NCI-H1694 (cell line): ENCODE data around the gene ZBTB20.

Source experiments
- DNase-seq: peaks from one replicate; lab custom pipeline; 2025; lab: John Stamatoyannopoulos, UW

The ZBTB20 gene

GRCh38 chr3:115021061-115021460, 126.0 kb downstream of the ZBTB20 start:
- DNase-seq, result no peak

GRCh38 chr3:115019900-115020299, 127.2 kb downstream of the ZBTB20 start:
- no peak for DNase-seq

GRCh38 chr3:115018694-115019093, 128.4 kb downstream of the ZBTB20 start:
- DNase-seq, result no peak

GRCh38 chr3:115007966-115008365, 139.1 kb downstream of the ZBTB20 start:
- no peak for DNase-seq

GRCh38 chr3:115004201-115005140, 142.6 kb downstream of the ZBTB20 start:
- DNase-seq, result no peak

GRCh38 chr3:114998971-114999579, 148.0 kb downstream of the ZBTB20 start:
- DNase-seq, result no peak

DNA sequence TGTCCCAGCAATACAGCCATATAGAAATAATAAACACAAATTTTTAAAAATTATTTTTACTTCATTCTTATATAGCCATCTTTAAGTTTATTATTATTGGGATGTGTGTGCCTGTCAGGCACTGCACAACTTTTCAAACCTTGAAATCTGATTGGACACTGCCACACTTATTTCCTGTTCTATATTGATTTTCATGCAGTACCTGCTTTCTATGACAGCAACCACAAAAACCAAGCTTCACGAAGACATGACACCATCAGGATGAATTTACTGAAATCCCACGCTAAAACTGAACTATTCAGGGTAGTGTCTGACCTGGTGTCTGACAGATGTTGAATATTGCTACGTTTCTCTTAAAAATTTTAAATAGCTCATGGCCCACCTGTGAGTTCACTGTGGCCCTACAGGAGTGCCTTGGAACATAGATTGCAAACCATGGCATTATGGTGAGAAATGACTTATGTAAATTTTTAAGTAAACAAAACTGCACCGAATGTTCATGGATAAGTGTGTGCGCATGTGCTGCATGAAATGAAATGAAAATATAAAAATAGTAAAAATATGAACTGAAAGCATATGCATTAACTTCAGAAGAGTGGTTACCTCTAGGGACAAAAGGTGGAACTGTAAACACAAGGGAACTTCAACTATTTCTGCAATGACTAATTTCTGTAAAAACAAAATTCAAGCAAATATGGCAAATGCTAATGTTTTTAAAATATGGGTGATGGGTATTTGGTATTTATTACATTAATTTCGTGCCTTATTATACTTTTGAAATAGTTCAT, 152.3 kb downstream of the ZBTB20 start:
- no peak for DNase-seq

- no peak for DNase-seq
Measured at GRCh38 chr3:114985776-114986175, 161.3 kb downstream of the ZBTB20 start.

DNA sequence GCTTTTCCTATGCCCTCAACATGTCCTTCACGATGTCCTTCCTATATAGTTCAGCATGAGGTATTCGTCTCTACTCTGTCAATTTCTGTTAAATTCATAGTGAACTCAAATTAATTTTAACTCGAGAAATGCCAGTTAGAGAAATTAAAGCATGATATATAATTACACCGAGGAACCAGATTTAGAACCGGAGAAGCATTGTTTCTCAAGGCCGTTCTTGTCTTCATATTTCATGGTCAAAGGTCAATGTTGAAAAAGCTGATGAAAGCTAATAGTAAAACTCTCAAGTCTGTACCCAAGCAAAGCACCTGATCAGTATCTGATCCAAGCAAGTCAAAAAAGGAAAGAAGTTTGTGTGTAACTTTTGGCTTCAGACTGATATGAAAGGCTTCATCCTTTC, 163.8 kb downstream of the ZBTB20 start:
- no peak for DNase-seq

- DNase-seq, result no peak
Measured at GRCh38 chr3:114974387-114974786, 172.7 kb downstream of the ZBTB20 start.

DNA sequence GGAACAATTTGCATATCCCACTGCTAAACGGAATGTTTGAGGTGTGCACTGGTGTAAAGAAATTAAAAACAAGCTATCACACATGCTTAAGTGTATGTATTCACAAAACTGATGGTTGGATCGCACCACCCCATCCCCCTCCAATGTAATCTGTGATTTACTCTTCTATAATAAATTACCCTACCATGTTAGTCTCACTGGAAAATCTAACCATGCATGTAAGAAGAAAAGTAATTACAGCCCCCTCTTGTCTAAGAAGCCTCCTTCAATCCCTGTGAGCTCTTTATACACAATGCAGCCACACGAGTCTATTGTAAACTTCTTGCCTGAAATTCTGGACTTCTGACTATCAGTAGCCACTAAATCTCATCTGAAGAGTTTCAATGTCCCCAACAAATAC, 173.6 kb downstream of the ZBTB20 start:
- no peak for DNase-seq

DNA sequence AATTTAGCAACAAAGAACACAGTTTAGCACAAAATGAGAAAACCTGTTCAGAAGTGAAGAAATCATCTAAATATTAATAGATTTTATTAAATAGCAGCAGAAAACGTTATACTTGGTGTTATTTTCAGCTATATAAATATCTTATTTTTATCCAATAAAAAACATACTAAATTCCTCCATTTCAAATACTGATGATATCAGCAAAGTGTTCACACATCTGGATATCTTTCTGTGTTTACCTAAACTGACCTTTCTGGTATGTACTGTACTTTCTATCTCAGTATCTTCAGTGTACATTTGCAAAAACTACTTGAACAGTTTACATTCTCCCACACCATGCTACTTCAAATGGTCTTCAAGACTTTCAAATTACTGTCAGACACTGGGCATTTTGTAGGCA, 179.9 kb downstream of the ZBTB20 start:
- no peak for DNase-seq

DNA sequence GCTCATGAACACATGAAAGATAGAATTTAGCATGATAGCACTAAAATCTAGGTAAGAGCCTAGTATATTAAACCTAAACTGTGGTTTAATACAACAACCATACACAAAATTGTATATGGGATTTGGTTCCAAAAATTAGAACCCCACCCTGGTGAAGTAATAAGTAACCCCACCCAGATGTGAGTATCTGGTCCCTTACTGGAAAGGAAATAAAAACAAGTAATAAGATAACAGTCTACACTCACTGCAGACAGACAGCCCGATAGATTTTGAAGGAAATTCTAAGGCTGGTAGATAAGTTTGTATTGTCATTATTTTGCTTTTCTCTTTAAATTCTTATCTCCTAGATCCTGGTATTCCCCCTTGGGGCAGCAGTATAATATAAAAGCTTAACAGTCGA, 184.9 kb downstream of the ZBTB20 start:
- DNase-seq, result no peak

DNA sequence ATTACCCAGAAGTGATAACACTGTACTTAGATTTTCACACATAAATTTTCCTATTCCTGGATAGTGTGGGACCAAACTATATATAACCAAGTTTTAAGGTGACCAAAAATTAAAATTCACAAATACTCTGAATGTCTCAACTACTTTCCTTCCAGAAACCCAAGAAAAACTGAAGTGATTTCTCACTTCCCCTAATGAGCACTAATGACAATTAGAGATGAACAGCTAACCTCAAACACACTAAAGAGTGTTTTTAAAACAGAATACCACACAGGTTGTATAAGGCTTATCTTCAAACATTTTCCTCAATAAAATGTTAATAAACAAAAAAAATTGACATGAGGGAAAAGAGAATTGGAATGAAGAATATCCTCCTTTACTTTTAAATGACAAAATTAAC, 188.2 kb downstream of the ZBTB20 start:
- no peak for DNase-seq

DNA sequence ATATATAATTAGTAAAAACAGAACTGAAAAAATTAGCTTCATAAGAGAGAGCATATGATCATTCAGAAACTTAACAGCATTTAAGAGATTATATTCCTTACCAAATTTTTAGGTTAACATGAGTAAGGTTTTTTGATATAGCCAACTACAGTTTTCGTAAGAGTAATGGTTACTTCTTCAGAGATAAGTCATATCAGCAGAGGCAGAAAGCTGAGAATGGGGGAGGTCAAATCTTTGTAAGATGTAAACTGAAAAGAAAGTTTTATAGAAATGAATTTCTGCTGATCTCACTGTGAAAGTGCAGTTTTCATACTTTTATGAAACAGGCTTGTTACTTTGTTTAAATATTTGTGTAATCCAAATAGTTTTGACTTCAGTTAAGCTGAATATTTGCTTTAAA, 193.3 kb downstream of the ZBTB20 start:
- no peak for DNase-seq

- DNase-seq, result no peak
Measured at GRCh38 chr3:114953215-114953799, 193.8 kb downstream of the ZBTB20 start.

DNA sequence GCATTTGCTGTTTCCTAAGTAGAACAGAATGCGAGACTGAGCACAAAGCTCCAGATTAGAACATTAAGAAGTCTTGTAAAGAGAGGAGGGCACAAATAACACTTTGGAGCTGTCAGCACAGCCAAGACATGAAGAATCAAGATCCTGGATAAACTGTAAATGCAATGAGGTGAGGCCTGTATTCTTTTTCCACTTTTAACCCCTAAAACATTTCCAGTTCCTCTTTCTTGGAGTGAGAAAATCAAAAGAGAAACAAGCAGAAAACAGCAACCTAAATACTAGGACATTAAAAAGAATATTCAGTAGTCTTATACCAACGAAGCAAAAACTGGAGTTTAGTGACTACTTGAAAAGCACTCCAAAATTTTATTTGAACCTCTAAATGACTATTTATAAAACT, 204.3 kb downstream of the ZBTB20 start:
- no peak for DNase-seq

DNA sequence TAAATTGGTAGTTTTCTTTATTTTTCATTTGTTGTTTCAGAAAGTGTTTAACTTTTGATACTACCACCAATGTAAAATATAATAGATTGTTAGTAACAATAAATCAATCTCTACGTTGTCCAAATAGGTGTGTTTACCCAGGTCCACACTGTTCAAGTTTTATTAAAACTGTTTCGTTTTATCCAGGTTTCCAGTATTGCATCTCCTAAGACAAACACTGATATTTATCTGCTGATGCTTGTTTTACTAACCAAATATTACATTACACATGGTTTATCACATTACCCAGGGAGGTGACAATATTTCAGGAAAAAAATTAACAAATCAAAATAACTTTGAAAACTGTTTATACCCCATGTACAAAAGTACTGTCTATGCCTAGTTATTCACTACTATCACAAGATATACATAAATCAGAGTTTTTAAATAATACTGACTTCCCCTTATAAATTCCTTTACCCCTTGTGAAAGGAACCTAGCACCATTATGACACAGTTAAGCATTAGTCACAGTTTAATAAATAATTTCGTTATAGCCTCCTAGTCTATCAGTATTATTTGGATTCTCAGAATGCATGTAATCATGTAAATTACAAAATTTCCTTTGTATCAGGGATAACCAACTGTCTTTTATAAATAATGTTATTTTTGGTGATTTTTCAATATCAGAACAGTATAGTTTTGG, 205.3 kb downstream of the ZBTB20 start:
- DNase-seq, result no peak

DNA sequence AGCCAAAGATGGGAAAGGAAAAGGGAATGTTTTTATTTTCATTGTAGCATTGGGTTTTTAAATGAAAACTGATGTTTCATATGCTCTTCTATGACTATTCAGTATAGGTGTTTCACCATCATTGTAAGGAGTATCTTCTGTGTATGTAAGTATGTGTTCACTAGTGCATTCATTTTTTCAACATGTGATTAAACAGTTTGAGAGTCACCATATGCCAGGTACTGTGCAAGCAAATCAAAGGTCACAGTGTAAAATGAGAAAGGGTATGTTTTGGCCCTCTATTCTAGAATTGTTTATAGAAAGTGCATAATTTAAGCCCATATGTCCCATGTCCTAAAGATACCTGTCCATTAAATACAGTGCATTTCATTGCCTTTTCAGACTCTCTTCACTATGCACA, 207.2 kb downstream of the ZBTB20 start:
- peak; percentile 47 for DNase-seq

DNA sequence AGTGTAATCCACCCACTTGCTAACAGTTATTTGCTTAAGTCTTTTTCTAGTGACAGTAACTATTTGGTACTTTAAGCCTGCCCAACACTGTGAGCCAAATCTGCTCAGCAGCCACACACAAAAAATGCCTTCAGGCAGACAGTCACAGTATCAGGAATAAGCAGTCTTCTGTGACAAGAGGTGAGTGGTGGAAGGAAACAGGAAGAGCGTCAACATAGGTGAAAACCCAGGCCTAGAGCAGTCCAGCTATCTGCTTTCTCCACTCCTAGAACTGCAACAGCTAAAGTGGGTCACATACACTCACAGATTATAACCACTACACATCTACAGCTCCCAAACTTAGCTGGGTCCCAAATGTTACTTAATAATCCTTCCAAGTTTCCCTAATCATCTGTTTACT, 213.7 kb downstream of the ZBTB20 start:
- no peak for DNase-seq

- no peak for DNase-seq
Measured at GRCh38 chr3:114929971-114930732, 216.9 kb downstream of the ZBTB20 start.
